Thyroid gland (tissue), 4 donors: ENCODE results near the gene HMGB4.

ENCODE experiments used
- POLR2A ChIP-seq, 2 donors: fragments of 450-650 bp; IDR thresholded peaks; one replicate each; pipeline ENCODE4 v1.6.1; 2017; ENCODE audit warnings: antibody characterized with exemption in 2 of 2, mild to moderate bottlenecking in 2 of 2, moderate library complexity in 1 of 2
- TF ChIP-seq, protein P1 (sequence below), 6 experiments: fragments of 200-600 bp in 3 of 6; fragments of 450-650 bp in 3 of 6; sonication (generic) in 3 of 6; IDR thresholded peaks; one replicate each; pipeline ENCODE4 v1.5.1; 2016 to 2019; ENCODE audit warnings: antibody characterized with exemption in 6 of 6, mild to moderate bottlenecking in 2 of 6, inconsistent platforms in 1 of 6, moderate library complexity in 1 of 6

DNA sequence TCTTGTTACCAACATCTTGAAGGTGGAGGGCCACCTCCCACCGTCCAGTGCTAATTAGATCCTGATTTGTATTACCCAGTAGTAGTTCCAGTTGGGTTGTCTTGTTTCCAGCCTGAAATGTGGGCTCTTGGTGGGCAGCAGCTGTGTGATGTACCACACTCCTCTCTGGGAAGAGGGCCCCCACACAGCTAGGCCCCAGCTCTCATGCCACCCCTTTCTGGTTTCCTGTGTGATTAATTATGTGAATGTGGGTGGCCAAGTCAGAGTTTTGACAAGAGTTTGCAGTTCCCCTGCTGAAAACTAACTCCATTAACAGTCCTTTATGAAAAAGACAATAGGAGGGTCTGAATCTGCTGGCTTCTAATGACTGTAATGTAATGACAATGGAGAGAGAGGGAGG, 3.8 kb downstream of the HMGB4 start:
- TF ChIP-seq, protein P1, sequence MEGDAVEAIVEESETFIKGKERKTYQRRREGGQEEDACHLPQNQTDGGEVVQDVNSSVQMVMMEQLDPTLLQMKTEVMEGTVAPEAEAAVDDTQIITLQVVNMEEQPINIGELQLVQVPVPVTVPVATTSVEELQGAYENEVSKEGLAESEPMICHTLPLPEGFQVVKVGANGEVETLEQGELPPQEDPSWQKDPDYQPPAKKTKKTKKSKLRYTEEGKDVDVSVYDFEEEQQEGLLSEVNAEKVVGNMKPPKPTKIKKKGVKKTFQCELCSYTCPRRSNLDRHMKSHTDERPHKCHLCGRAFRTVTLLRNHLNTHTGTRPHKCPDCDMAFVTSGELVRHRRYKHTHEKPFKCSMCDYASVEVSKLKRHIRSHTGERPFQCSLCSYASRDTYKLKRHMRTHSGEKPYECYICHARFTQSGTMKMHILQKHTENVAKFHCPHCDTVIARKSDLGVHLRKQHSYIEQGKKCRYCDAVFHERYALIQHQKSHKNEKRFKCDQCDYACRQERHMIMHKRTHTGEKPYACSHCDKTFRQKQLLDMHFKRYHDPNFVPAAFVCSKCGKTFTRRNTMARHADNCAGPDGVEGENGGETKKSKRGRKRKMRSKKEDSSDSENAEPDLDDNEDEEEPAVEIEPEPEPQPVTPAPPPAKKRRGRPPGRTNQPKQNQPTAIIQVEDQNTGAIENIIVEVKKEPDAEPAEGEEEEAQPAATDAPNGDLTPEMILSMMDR (IDR thresholded peaks at IDR 0.05) = no peak
- no peak for TF ChIP-seq POLR2A (IDR thresholded peaks at IDR 0.05)
